ENCODE results near the gene MYH7B. TPM values are rescaled to one million over a fixed set of nuclear protein-coding genes. Genes with fewer than 3 reads are reported as not detected.

MYH7B gene
- total RNA-seq, 1 experiment from 2014 or later, result 0.22 TPM

GRCh38 chr20:34949120-34949519 is 6.5 kb upstream of the MYH7B start:
- Histone ChIP-seq H3K9me3 (ENCODE audit: control insufficient read depth, low read depth, low read length) (no peaks in the 10 kb centered on the region), H3K4ac (ENCODE audit: low read depth, low read length) (no peak overlapping the region), H3K9ac (ENCODE audit: extremely low read depth, insufficient read length, low read length) (no peak overlapping the region), H2BK20ac (ENCODE audit: low read depth, low read length, poor library complexity, severe bottlenecking) (no peak overlapping the region), H3K23me2 (ENCODE audit: insufficient read length, low read depth, low read length, poor library complexity, severe bottlenecking) (no peaks in the 10 kb centered on the region), H4K20me1 (ENCODE audit: control insufficient read depth, insufficient read depth, insufficient read length) (no peaks in the 10 kb centered on the region), H3K4me2 (ENCODE audit: insufficient read depth, insufficient read length, low read length) (no peak overlapping the region), H2AFZ (ENCODE audit: low read length) (no peak overlapping the region), H3K27me3 (ENCODE audit: insufficient read depth, low read length) (no peaks in the 10 kb centered on the region), H4K8ac (replicated peaks; ENCODE audit: insufficient read length, low read depth, low read length) (no peak overlapping the region), H2BK12ac (ENCODE audit: insufficient read length, low read depth, low read length) (no peak overlapping the region), H4K91ac (ENCODE audit: insufficient read length, low read depth, low read length) (no peak overlapping the region), H3K18ac (ENCODE audit: insufficient read length, low read depth, low read length) (no peak overlapping the region), H3K4me1 (ENCODE audit: insufficient read depth, low read length) (no peaks in the 10 kb centered on the region), H2BK120ac (ENCODE audit: low read depth, low read length, poor library complexity, severe bottlenecking) (no peak overlapping the region), H4K5ac (ENCODE audit: insufficient read length, low read depth, low read length) (no peak overlapping the region), H3K23ac (ENCODE audit: insufficient read length, low read depth, low read length) (no peak overlapping the region), H3K79me1 (ENCODE audit: insufficient read depth, low read depth, low read length, poor library complexity, severe bottlenecking) (no peaks in the 10 kb centered on the region), H3K79me2 (ENCODE audit: insufficient read depth, low read length) (no peaks in the 10 kb centered on the region), H3T11ph (ENCODE audit: low read length) (no peak overlapping the region), H2BK15ac (ENCODE audit: low read depth, low read length) (no peak overlapping the region), H2AK5ac (ENCODE audit: insufficient read length, low read length) (no peak overlapping the region), H3K56ac (ENCODE audit: insufficient read length, low read depth, low read length) (no peak overlapping the region), H2BK5ac (ENCODE audit: insufficient read length, low read length) (no peak overlapping the region), H3K27ac (ENCODE audit: insufficient read length, low read depth, low read length) (no peak overlapping the region), H3K14ac (ENCODE audit: insufficient read depth, low read length) (no peak overlapping the region)
- Mint-ChIP-seq H3K27ac (no peak overlapping the region), H3K36me3 (ENCODE audit: insufficient read depth in 1 of 3, low read depth in 3 of 3) (peaks cover 0 to 19% (median 9%) of the 10 kb centered on the region in 3 experiments; a peak in 5 of 7 replicates), H3K4me3 (no peak overlapping the region), H3K27me3 (ENCODE audit: low read depth) (no peaks in the 10 kb centered on the region), H3K9me3 (no peaks in the 10 kb centered on the region), H3K4me1 (peaks cover 16 to 20% of the 10 kb centered on the region in 2 experiments)
- WGBS (ENCODE audit: extremely low coverage, insufficient read length, low lambda C conversion rate), result no CpG with 5 or more reads among the region's 6 CpGs
- no peak for TF ChIP-seq CTCF (conservative IDR thresholded peaks at IDR 0.05)
- no peak for DNase-seq
